ENCODE measurements around the gene ZFP2.

GRCh38 chr5:178931846-178932760, 36.4 kb downstream of the ZFP2 start:
- TF ChIP-seq, protein P1, sequence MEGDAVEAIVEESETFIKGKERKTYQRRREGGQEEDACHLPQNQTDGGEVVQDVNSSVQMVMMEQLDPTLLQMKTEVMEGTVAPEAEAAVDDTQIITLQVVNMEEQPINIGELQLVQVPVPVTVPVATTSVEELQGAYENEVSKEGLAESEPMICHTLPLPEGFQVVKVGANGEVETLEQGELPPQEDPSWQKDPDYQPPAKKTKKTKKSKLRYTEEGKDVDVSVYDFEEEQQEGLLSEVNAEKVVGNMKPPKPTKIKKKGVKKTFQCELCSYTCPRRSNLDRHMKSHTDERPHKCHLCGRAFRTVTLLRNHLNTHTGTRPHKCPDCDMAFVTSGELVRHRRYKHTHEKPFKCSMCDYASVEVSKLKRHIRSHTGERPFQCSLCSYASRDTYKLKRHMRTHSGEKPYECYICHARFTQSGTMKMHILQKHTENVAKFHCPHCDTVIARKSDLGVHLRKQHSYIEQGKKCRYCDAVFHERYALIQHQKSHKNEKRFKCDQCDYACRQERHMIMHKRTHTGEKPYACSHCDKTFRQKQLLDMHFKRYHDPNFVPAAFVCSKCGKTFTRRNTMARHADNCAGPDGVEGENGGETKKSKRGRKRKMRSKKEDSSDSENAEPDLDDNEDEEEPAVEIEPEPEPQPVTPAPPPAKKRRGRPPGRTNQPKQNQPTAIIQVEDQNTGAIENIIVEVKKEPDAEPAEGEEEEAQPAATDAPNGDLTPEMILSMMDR (conservative IDR thresholded peaks at IDR 0.05; ENCODE audit: low read length), result no peak
- TF ChIP-seq EZH2phosphoT487 (IDR thresholded peaks at IDR 0.05; ENCODE audit: borderline replicate concordance), result no peak

All from Loucy (cell line).